Esophagus squamous epithelium (tissue), 4 donors: Measurements from ENCODE around the gene RRAS2.

Source experiments
- POLR2A ChIP-seq, 4 donors: fragments of 450-650 bp; IDR thresholded peaks; one replicate each; pipeline ENCODE4 v1.6.1; 2017; ENCODE audit warnings: antibody characterized with exemption in 4 of 4, mild to moderate bottlenecking in 4 of 4, moderate library complexity in 3 of 4
- TF ChIP-seq, protein P1 (sequence below), 6 experiments: fragments of 450-650 bp in 4 of 6; fragments of 200-600 bp in 2 of 6; sonication (generic) in 2 of 6; IDR thresholded peaks; one replicate each; pipeline ENCODE4 v1.5.1; 2016 to 2019; ENCODE audit warnings: antibody characterized with exemption in 6 of 6, mild to moderate bottlenecking in 4 of 6, moderate library complexity in 4 of 6

DNA sequence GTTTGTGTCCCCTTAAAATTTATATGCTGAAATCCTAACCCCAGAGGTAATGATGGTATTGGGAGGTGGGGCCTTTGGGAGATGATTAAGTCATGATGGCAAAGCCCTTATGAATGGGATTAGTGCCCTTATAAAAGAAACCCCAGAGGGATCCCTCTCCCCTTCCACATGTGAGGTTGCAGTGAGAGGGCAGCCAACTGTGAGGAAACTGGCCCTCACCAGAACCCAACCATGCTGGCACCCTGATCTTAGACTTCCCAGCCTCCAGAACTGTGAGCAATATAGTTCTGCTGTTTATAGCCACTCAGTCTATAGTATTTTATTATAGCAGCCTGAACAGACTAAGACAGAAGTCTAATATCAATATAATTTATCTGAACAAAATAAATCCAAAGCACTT lies 27.1 kb upstream of the RRAS2 start:
- TF ChIP-seq POLR2A (IDR thresholded peaks at IDR 0.05): no peak
- TF ChIP-seq, protein P1, sequence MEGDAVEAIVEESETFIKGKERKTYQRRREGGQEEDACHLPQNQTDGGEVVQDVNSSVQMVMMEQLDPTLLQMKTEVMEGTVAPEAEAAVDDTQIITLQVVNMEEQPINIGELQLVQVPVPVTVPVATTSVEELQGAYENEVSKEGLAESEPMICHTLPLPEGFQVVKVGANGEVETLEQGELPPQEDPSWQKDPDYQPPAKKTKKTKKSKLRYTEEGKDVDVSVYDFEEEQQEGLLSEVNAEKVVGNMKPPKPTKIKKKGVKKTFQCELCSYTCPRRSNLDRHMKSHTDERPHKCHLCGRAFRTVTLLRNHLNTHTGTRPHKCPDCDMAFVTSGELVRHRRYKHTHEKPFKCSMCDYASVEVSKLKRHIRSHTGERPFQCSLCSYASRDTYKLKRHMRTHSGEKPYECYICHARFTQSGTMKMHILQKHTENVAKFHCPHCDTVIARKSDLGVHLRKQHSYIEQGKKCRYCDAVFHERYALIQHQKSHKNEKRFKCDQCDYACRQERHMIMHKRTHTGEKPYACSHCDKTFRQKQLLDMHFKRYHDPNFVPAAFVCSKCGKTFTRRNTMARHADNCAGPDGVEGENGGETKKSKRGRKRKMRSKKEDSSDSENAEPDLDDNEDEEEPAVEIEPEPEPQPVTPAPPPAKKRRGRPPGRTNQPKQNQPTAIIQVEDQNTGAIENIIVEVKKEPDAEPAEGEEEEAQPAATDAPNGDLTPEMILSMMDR (IDR thresholded peaks at IDR 0.05): no peak
